ENCODE data around the gene BORCS8.
A peak's percentile ranks its signal among the peaks of the same experiment; 100 is the strongest.
"Not testable (repeated sequence)": the region's sequence is repeated elsewhere in the genome, so short reads cannot be mapped to it uniquely, and the experiment has no call there.

BORCS8 gene

GRCh38 chr19:19181488-19181998 lies 10.4 kb downstream of the BORCS8 start:
- DNase-seq (ENCODE audit: low read depth, low spot score) = no peak

GRCh38 chr19:19179548-19180441 lies 12.2 kb downstream of the BORCS8 start:
- no peak for DNase-seq (ENCODE audit: low read depth, low spot score)

- DNase-seq (ENCODE audit: low read depth, low spot score) = no peak
Observed at GRCh38 chr19:19176950-19177349, 15.0 kb downstream of the BORCS8 start.

- DNase-seq (ENCODE audit: low read depth, low spot score) = not testable (repeated sequence)
Observed at GRCh38 chr19:19173243-19173642, 18.7 kb downstream of the BORCS8 start.

GRCh38 chr19:19171821-19172532 lies 20.0 kb downstream of the BORCS8 start:
- no peak for DNase-seq (ENCODE audit: low read depth, low spot score)

GRCh38 chr19:19170873-19171672 lies 20.9 kb downstream of the BORCS8 start:
- no peak for DNase-seq (ENCODE audit: low read depth, low spot score)

- peak; percentile 86 for DNase-seq (ENCODE audit: low read depth, low spot score)
Observed at GRCh38 chr19:19170053-19170872, 21.7 kb downstream of the BORCS8 start, which contains the start of gene MEF2B. Gene MEF2B (minus strand): TSS chr19:19170263. CDS start chr19:19150735, 19,528 bp downstream.

- DNase-seq (ENCODE audit: low read depth, low spot score) = no peak
Observed at GRCh38 chr19:19169236-19170052, 22.5 kb downstream of the BORCS8 start.

GRCh38 chr19:19167612-19168011 lies 24.3 kb downstream of the BORCS8 start:
- no peak for DNase-seq (ENCODE audit: low read depth, low spot score)

DNA sequence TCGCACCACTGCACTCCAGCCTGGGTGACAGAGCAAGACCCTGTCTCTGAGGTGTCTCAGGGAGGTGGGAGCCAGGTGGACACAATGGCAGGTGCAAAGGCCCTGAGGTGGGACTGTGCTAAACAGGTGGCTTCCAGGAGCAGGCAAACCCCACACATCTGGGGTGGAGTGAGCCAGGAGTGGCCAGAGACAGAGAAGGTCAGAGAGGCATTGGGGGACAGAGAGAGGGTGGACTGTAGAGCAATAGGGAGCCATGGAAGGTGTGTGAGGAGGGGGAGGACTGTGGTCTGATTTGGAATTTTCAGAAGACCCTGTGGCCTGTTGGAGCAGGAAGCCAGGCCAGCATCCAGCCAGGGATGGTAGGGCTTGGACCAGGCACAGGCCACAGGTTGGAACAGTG lies 26.6 kb downstream of the BORCS8 start:
- DNase-seq (ENCODE audit: low read depth, low spot score) = no peak

DNA sequence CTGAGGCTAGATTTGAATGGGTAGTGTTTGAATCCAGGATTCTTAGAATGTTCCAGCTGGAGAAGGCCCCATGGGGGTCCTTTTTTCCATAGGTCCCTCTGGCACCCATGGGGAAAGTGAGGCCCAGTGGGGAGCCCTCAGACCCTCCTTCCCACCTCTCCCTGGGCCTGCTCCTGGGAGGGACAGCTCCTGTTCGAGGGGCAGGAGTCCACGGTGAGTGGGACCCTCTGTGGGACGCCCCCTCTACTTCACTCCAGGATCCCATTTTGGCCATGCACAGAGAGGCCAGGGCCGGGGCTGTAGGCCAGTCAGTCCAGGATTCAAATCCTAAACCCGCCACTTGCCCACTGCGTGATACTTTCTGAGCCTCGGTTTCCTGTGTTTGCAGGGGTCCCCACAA lies 29.5 kb downstream of the BORCS8 start:
- no peak for DNase-seq (ENCODE audit: low read depth, low spot score)

DNA sequence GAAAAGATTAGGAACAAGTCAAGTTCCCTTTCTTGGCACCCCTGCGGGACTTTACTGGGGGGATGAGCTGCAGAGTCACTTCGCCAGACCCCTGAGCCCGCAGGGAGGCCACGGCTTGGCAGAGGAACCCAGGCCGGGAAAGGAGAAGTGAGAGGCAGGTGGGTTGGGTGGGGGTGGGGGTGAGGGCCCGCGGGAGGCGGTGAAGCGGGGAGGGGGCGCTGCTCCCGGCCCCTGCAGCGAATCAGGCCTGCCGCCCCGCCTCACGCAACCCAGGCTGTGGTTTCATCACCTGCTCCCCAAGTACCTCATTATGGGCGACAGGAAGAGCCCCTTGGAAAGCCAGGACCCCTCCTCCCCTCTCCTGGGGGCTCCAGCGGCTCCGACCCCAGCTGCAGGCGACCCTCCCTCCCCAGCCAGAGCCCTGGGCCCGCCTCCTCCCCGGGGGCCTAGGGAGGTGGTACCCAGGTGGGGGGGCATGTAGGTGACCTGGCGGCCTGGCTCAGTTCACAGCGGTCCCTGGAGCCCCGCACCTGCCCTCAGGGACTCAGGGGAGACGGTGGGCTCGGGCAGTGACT lies 31.4 kb downstream of the BORCS8 start:
- no peak for DNase-seq (ENCODE audit: low read depth, low spot score)

GRCh38 chr19:19159534-19159933 lies 32.4 kb downstream of the BORCS8 start:
- no peak for DNase-seq (ENCODE audit: low read depth, low spot score)

DNA sequence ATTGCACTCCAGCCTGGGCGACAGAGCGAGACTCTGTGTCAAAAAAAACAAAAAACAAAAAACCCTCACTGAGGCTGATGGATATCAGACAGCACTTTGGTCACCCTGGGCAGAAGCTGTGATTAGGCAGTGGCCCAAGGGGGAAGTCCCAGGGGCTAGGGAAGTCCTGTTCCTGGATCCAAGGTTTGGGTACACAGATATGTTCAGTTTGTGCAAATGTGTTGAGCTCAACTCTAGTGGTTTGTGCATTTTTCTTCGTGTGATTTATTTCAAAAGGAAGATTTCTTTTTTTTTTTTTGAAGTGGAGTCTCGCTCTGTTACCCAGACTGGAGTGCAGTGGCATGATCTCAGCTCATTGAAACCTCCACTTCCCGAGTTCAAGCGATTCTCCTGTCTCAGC lies 34.1 kb downstream of the BORCS8 start:
- no peak for DNase-seq (ENCODE audit: low read depth, low spot score)

- DNase-seq (ENCODE audit: low read depth, low spot score) = no peak
Observed at GRCh38 chr19:19155495-19156219, 36.3 kb downstream of the BORCS8 start.

GRCh38 chr19:19154768-19155494 lies 37.0 kb downstream of the BORCS8 start:
- no peak for DNase-seq (ENCODE audit: low read depth, low spot score)

- no peak for DNase-seq (ENCODE audit: low read depth, low spot score)
Observed at GRCh38 chr19:19152668-19153384, 39.1 kb downstream of the BORCS8 start.

DNA sequence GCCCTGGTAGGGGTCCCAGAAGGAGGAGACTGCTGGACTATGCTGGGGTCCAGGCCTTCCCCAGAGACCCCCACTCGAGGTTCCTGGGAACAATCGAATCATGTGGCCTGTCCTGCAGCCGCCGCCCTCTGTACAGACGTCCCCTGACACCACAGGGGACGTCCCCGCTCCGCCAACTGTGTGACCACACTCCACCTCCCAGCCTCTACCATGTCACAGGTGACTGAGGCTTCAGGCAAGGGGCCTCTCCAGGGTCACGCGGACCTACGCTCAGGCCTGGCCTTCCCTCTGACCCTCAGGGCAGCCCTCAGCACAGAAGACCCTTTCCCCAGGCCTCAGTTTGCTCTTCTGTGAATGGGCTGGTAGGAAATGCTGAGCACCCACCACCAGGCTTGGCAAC lies 40.5 kb downstream of the BORCS8 start:
- no peak for DNase-seq (ENCODE audit: low read depth, low spot score)
